HG03342 (cell line): ENCODE measurements around the gene SMG6.

Source experiments
- ATAC-seq: cut with Tn5 transposase; IDR thresholded peaks from one replicate; pipeline ENCODE4 v1.9.1; 2021; ENCODE audit warnings: mild to moderate bottlenecking, moderate library complexity; ENCODE audit not compliant: unreplicated experiment

The SMG6 gene

GRCh38 chr17:2064980-2065785 is 238.4 kb downstream of the SMG6 start:
- peak; percentile 36 for ATAC-seq

- ATAC-seq = peak; percentile 22
These were observed 239.0 kb downstream of the SMG6 start for GRCh38 chr17:2064520-2064971.

GRCh38 chr17:2064147-2064489 is 239.5 kb downstream of the SMG6 start:
- ATAC-seq = no peak

- ATAC-seq = no peak
These were observed 240.1 kb downstream of the SMG6 start for GRCh38 chr17:2063261-2064146.

- no peak for ATAC-seq
These were observed 240.9 kb downstream of the SMG6 start for GRCh38 chr17:2062571-2063183.

- ATAC-seq = no peak
These were observed 242.1 kb downstream of the SMG6 start for GRCh38 chr17:2061441-2061958.

GRCh38 chr17:2060681-2061440 is 242.7 kb downstream of the SMG6 start:
- ATAC-seq = no peak

- no peak for ATAC-seq
These were observed 243.3 kb downstream of the SMG6 start for GRCh38 chr17:2060385-2060658.

- ATAC-seq = no peak
These were observed 243.8 kb downstream of the SMG6 start for GRCh38 chr17:2059547-2060384.

GRCh38 chr17:2058586-2059546 is 244.7 kb downstream of the SMG6 start:
- ATAC-seq = no peak

- no peak for ATAC-seq
These were observed 245.6 kb downstream of the SMG6 start for GRCh38 chr17:2057760-2058585.

GRCh38 chr17:2057175-2057759 is 246.3 kb downstream of the SMG6 start:
- no peak for ATAC-seq

GRCh38 chr17:2056206-2057174 is 247.1 kb downstream of the SMG6 start:
- no peak for ATAC-seq

GRCh38 chr17:2055292-2056205 is 248.0 kb downstream of the SMG6 start:
- no peak for ATAC-seq

GRCh38 chr17:2054512-2055291 is 248.9 kb downstream of the SMG6 start, which contains the start of gene HIC1:
HIC1 (plus strand) TSS chr17:2055103; CDS start chr17:2056691, 1,588 bp downstream.
- ATAC-seq = no peak
